T-cell (primary cell): ENCODE results near the gene SP5. TPM values are rescaled to one million over a fixed set of nuclear protein-coding genes. Genes with fewer than 3 reads are reported as not detected.

Experiments
- ATAC-seq, 4 experiments: fragments of 200-7000 bp in 3 of 4; fragments of 150-1000 bp in 1 of 4; cut with Tn5 transposase; replicated peaks in 1 of 4; 1 replicate in 3 of 4; 2 replicates in 1 of 4; pipeline ENCODE4 v1.10.0; 2021; ENCODE audit warnings: moderate library complexity in 3 of 4, mild to moderate bottlenecking in 2 of 4, moderate number of reproducible peaks in 1 of 4
- CTCF ChIA-PET, 2 donors: fragments of 300-600 bp; sonication (Branson Sonifier 250); formaldehyde crosslinking; loops; one replicate each; lab custom pipeline; 2022; ENCODE audit warnings: antibody characterized with exemption in 2 of 2; lab: Charles Lee
- POLR2A ChIA-PET, 2 donors: fragments of 300-600 bp; sonication (Branson Sonifier 250); formaldehyde crosslinking; loops; one replicate each; lab custom pipeline; 2022; ENCODE audit warnings: antibody characterized with exemption in 2 of 2; lab: Charles Lee
- DNase-seq, 35 experiments: peaks; one replicate each; pipeline versions ENCODE4 v3.0.0 to v3.0.0-alpha.2; 2013 to 2023
- H3K27ac ChIP-seq: one replicate; pipeline ENCODE4 v1.5.1; 2013; ENCODE audit warnings: low read length
- H3K27me3 ChIP-seq, 2 experiments: replicated peaks in 1 of 2; 1 replicate in 1 of 2; 2 replicates in 1 of 2; pipeline versions ENCODE4 v1.6.1 to v1.7.0; 2013; ENCODE audit warnings: low read length in 1 of 2, mixed read lengths in 1 of 2; ENCODE audit not compliant: control insufficient read depth in 2 of 2, insufficient read depth in 2 of 2; ENCODE audit errors: extremely low read depth in 1 of 2
- H3K36me3 ChIP-seq, 2 donors: 1 replicate in 1 of 2; 2 replicates in 1 of 2; pipeline versions ENCODE4 v1.6.1 to v1.7.0; 2013; ENCODE audit warnings: low read length in 1 of 2; ENCODE audit not compliant: control insufficient read depth in 2 of 2, insufficient read depth in 1 of 2; ENCODE audit errors: extremely low read depth in 1 of 2
- H3K4me1 ChIP-seq, 2 experiments: 1 replicate in 1 of 2; 2 replicates in 1 of 2; pipeline versions ENCODE4 v1.6.1 to v1.7.0; 2013; ENCODE audit warnings: low read length in 2 of 2, mixed read lengths in 1 of 2; ENCODE audit not compliant: insufficient read depth in 2 of 2, control insufficient read depth in 1 of 2; ENCODE audit errors: extremely low read depth in 1 of 2
- H3K4me3 ChIP-seq, 2 donors: 1 replicate in 1 of 2; 2 replicates in 1 of 2; pipeline versions ENCODE4 v1.5.1 to v1.7.0; 2013; ENCODE audit warnings: mild to moderate bottlenecking in 2 of 2, low read length in 1 of 2, moderate library complexity in 1 of 2; ENCODE audit not compliant: control insufficient read depth in 1 of 2; ENCODE audit errors: extremely low read depth in 1 of 2
- H3K9me3 ChIP-seq: 2 replicates; pipeline ENCODE4 v1.7.0; 2013
- H3K27ac Mint-ChIP-seq, 2 donors: one replicate each; pipeline ENCODE4 v1.8.0; 2020 to 2021; ENCODE audit warnings: mild to moderate bottlenecking in 2 of 2, mixed read lengths in 2 of 2
- H3K27me3 Mint-ChIP-seq, 2 donors: one replicate each; pipeline ENCODE4 v1.8.0; 2021 to 2022; ENCODE audit warnings: mixed read lengths in 2 of 2
- H3K36me3 Mint-ChIP-seq: one replicate; pipeline ENCODE4 v1.8.0; 2021; ENCODE audit warnings: mixed read lengths
- H3K4me1 Mint-ChIP-seq, 3 donors: one replicate each; pipeline ENCODE4 v1.8.0; 2020 to 2022; ENCODE audit warnings: mixed read lengths in 3 of 3, mild to moderate bottlenecking in 1 of 3
- H3K4me3 Mint-ChIP-seq, 3 donors: one replicate each; pipeline ENCODE4 v1.8.0; 2020 to 2022; ENCODE audit warnings: mild to moderate bottlenecking in 3 of 3, mixed read lengths in 3 of 3, moderate library complexity in 3 of 3
- H3K9me3 Mint-ChIP-seq, 3 donors: one replicate each; pipeline ENCODE4 v1.8.0; 2020 to 2022; ENCODE audit warnings: mixed read lengths in 3 of 3
- WGBS: methylation state at CpG from one replicate; pipeline ENCODE4 v1.1.5; 2013; ENCODE audit warnings: missing lambda C conversion rate; ENCODE audit not compliant: insufficient coverage; 5-methylcytosine and 5-hydroxymethylcytosine counted together
- total RNA-seq, 35 experiments: library from RNA in 6 of 35; stranded (reverse) in 6 of 35; fragments of 120-200 nt in 1 of 35; gene quantifications; one replicate each; pipeline versions ENCODE4 v1.2.1 to v1.2.4 and lab custom pipeline; 2013 to 2026

Gene SP5
- total RNA-seq, 5 donors from 2014 or later (not counting 1 experiment from before 2014, with no cell fraction given): not detected

DNA sequence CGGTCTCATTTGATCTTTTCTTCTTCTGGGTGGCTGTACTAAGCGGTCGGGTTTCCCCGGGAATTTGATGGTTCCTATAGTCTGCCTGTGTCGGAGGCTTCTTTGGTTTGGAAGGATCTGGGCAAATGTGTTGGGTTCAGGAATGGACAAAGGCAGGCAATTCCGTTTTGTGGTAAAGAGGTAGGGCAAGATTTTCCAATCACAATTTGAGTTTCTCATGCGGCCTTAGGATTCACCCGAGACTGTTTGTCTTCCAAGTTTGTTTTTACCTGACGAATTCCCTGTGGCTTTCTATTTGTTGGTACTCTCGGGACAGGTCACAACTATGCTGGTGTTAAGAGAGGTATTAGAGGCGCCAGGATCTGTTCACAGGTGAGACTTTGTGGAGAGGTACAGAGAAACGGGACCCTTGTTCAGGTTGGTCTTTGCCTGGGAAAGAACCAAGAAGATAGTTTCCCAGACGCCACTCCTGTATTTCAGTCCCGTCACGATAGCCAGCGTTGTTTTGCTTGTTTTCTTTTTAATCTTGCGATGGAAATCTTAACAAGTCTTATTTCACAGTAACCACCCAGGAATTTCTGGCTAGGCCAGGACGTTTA lies 3.0 kb downstream of the SP5 start:
- POLR2A ChIA-PET: no interaction called here
- H3K9me3 Mint-ChIP-seq: no peaks in the 10 kb centered on the region
- H3K27me3 ChIP-seq: peaks cover 7 to 55% of the 10 kb centered on the region in 2 experiments

GRCh38 chr2:170719810-170720209 lies 4.7 kb downstream of the SP5 start:
- ATAC-seq (no peak), DNase-seq (no peak)
- H3K9me3 Mint-ChIP-seq: no peaks in the 10 kb centered on the region
- POLR2A ChIA-PET: no interaction called here
- no peak overlapping the region for H3K4me3 Mint-ChIP-seq
- no CpG with 5 or more reads among the region's 1 CpG for WGBS
- Histone ChIP-seq H3K4me1 (peaks cover 13 to 27% of the 10 kb centered on the region in 2 experiments), H3K27ac (no peak overlapping the region), H3K9me3 (no peaks in the 10 kb centered on the region), H3K36me3 (no peaks in the 10 kb centered on the region), H3K4me3 (no peak overlapping the region), H3K27me3 (peaks cover 10 to 50% of the 10 kb centered on the region in 2 experiments)
- CTCF ChIA-PET: no interaction called here
- H3K27me3 Mint-ChIP-seq: peaks cover 59 to 68% of the 10 kb centered on the region in 2 donors
- H3K27ac Mint-ChIP-seq: no peak overlapping the region
- H3K4me1 Mint-ChIP-seq: peaks cover 18 to 21% (median 20%) of the 10 kb centered on the region in 3 donors
- H3K36me3 Mint-ChIP-seq: no peaks in the 10 kb centered on the region

More for the DNA sequence above, 3.0 kb downstream of the SP5 start:
- no peaks in the 10 kb centered on the region for H3K36me3 ChIP-seq
- ATAC-seq (no peak), DNase-seq (no peak)
- H3K36me3 Mint-ChIP-seq: no peaks in the 10 kb centered on the region
- no peak overlapping the region for H3K27ac ChIP-seq
- no peaks in the 10 kb centered on the region for H3K9me3 ChIP-seq
- no peak overlapping the region for H3K27ac Mint-ChIP-seq
- no peak overlapping the region for H3K4me3 ChIP-seq
- 21% methylated on average over 11 of the region's 18 CpGs for WGBS
- peaks cover 25 to 42% of the 10 kb centered on the region in 2 experiments for H3K4me1 ChIP-seq
- peaks cover 25 to 27% (median 27%) of the 10 kb centered on the region in 3 donors for H3K4me1 Mint-ChIP-seq
- CTCF ChIA-PET: no interaction called here
- peaks cover 49 to 65% of the 10 kb centered on the region in 2 donors for H3K27me3 Mint-ChIP-seq
- H3K4me3 Mint-ChIP-seq: peak overlapping the region in 2 of 3 donors; percentile 5 to 90

- no peak overlapping the region for H3K27ac Mint-ChIP-seq
- no CpG with 5 or more reads among the region's 3 CpGs for WGBS
- peaks cover 66 to 72% of the 10 kb centered on the region in 2 donors for H3K27me3 Mint-ChIP-seq
- Histone ChIP-seq H3K36me3 (no peaks in the 10 kb centered on the region), H3K4me3 (no peak overlapping the region), H3K9me3 (no peaks in the 10 kb centered on the region), H3K4me1 (peaks cover 8 to 9% of the 10 kb centered on the region in 2 experiments), H3K27me3 (peaks cover 10 to 37% of the 10 kb centered on the region in 2 experiments), H3K27ac (no peak overlapping the region)
- H3K36me3 Mint-ChIP-seq: no peaks in the 10 kb centered on the region
- ChIA-PET POLR2A (no interaction called here), CTCF (no interaction called here)
- ATAC-seq: no peak
- H3K9me3 Mint-ChIP-seq: no peaks in the 10 kb centered on the region
- H3K4me1 Mint-ChIP-seq: peaks cover 11 to 12% (median 11%) of the 10 kb centered on the region in 3 donors
- no peak overlapping the region for H3K4me3 Mint-ChIP-seq
- no peak for DNase-seq
Measured at GRCh38 chr2:170721678-170722077, 6.5 kb downstream of the SP5 start.

GRCh38 chr2:170722301-170722700 lies 7.2 kb downstream of the SP5 start:
- H3K27me3 ChIP-seq: peaks cover 10 to 32% of the 10 kb centered on the region in 2 experiments
- POLR2A ChIA-PET: interaction anchor here in 1 of 2 donors (0.5 kb wide), 1 partner anchor 32 kb away, joined by 9 read pairs; no protein-coding TSS in a partner anchor
- ATAC-seq: no peak
- H3K4me1 ChIP-seq: peaks cover 3% of the 10 kb centered on the region in 2 experiments
- H3K4me3 Mint-ChIP-seq: no peak overlapping the region
- peaks cover 65 to 68% of the 10 kb centered on the region in 2 donors for H3K27me3 Mint-ChIP-seq
- peaks cover 7 to 8% (median 7%) of the 10 kb centered on the region in 3 donors for H3K4me1 Mint-ChIP-seq
- no peak overlapping the region for H3K27ac Mint-ChIP-seq
- H3K9me3 Mint-ChIP-seq: no peaks in the 10 kb centered on the region
- H3K36me3 ChIP-seq: no peaks in the 10 kb centered on the region
- no peaks in the 10 kb centered on the region for H3K36me3 Mint-ChIP-seq
- H3K27ac ChIP-seq: no peak overlapping the region
- H3K4me3 ChIP-seq: no peak overlapping the region
- no peaks in the 10 kb centered on the region for H3K9me3 ChIP-seq
- no peak for DNase-seq
- CTCF ChIA-PET: no interaction called here

GRCh38 chr2:170723446-170723958 lies 8.4 kb downstream of the SP5 start:
- Histone ChIP-seq H3K9me3 (peaks cover 2% of the 10 kb centered on the region), H3K4me3 (no peak overlapping the region), H3K27me3 (peaks cover 5 to 21% of the 10 kb centered on the region in 2 experiments), H3K36me3 (no peaks in the 10 kb centered on the region), H3K4me1 (no peaks in the 10 kb centered on the region), H3K27ac (no peak overlapping the region)
- Mint-ChIP-seq H3K27ac (no peak overlapping the region), H3K4me3 (no peak overlapping the region), H3K4me1 (no peaks in the 10 kb centered on the region), H3K36me3 (no peaks in the 10 kb centered on the region), H3K27me3 (peaks cover 62 to 64% of the 10 kb centered on the region in 2 donors), H3K9me3 (no peaks in the 10 kb centered on the region)
- ATAC-seq: no peak
- ChIA-PET POLR2A (no interaction called here), CTCF (no interaction called here)
- no CpG with 5 or more reads among the region's 2 CpGs for WGBS
- no peak for DNase-seq

GRCh38 chr2:170733798-170734600 lies 18.9 kb downstream of the SP5 start:
- no peak overlapping the region for H3K27ac Mint-ChIP-seq
- CTCF ChIA-PET: no interaction called here
- H3K9me3 ChIP-seq: no peaks in the 10 kb centered on the region
- peaks cover 3 to 18% of the 10 kb centered on the region in 2 experiments for H3K27me3 ChIP-seq
- H3K36me3 ChIP-seq: no peaks in the 10 kb centered on the region
- no peak overlapping the region for H3K27ac ChIP-seq
- POLR2A ChIA-PET: no interaction called here
- ATAC-seq: no peak
- H3K4me3 ChIP-seq: no peak overlapping the region
- DNase-seq: no peak
- no peaks in the 10 kb centered on the region for H3K4me1 Mint-ChIP-seq
- H3K27me3 Mint-ChIP-seq: peaks cover 26 to 30% of the 10 kb centered on the region in 2 donors
- H3K9me3 Mint-ChIP-seq: peaks cover 0 to 11% (median 0%) of the 10 kb centered on the region in 3 donors
- no peak overlapping the region for H3K4me3 Mint-ChIP-seq
- no peaks in the 10 kb centered on the region for H3K4me1 ChIP-seq
- H3K36me3 Mint-ChIP-seq: no peaks in the 10 kb centered on the region
- WGBS: no CpG with 5 or more reads among the region's 1 CpG
